Fibroblast of the conjunctiva (primary cell): ENCODE data around the gene RPS29.
"Not testable (repeated sequence)": the region's sequence is repeated elsewhere in the genome, so short reads cannot be mapped to it uniquely, and the experiment has no call there.

Experiments
- DNase-seq: peaks from one replicate; pipeline ENCODE4 v3.0.0-alpha.2; 2010; ENCODE audit warnings: low read depth

RPS29 gene

DNA sequence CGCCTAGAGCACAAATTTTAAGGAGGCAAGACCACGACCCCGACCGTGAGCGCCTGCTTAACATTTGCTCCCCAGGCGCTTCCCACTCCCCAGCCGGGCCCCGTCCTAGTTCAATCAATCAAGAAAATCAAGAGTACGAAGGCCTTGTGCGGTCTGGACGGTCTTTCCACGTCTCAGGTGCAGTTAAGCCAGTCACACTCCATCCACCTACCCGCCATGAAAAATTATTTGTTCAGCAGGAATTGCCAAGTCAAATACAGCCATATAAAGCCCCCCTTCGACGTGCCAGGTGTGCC, 12.0 kb upstream of the RPS29 start:
- DNase-seq = no peak

DNA sequence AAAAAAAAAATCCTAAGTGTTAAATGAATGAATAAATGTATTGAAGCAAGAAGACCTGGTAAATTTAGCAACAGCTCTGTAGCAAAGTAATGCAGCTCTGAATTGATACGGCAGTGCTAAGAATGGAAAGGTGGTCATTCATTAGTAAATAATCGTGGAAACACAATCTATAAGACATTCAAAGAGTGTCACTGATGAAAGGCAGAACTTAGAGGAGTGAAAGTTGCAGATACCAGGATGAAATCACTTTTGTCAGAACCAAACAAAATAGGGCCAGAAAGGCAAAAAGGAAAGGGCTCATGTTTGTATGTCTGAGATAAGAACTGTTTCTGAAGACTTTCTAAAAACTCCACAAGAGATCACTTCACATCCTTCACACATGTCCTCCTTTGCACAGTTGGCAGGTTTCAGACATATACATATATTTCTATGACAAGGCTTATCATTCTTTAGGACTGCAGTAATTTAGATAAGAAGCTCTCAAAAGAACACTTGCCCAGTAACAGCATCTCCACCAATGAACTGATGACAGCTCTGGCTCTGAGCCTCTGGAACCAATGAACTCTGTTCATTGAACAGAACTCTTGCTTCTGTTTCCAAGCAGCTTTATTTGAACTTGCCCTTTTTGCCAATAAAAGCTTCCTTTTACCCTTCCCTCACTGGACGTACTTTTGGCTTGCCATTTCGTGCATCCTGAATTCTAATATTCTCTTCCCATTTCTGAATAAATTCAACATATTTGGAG, 8.3 kb upstream of the RPS29 start:
- DNase-seq = no peak

DNA sequence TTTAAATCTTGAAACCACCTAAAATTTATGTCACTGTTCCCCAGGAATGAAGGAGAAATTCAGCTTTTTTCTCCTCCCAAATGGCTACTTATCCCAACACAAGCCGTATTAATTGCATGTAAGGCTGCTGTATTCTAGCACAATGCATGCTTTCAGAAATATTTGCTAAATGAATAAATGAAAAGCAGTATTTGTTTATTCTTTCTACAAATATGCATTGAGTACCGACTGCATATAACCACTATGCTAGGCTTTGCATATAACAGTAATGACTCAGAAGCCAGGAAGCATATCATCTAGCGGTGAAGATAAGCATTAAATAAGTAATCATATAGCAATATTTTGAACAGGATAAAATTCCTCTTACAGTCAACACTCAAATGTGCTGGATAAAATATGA, 6.8 kb upstream of the RPS29 start:
- no peak for DNase-seq

DNA sequence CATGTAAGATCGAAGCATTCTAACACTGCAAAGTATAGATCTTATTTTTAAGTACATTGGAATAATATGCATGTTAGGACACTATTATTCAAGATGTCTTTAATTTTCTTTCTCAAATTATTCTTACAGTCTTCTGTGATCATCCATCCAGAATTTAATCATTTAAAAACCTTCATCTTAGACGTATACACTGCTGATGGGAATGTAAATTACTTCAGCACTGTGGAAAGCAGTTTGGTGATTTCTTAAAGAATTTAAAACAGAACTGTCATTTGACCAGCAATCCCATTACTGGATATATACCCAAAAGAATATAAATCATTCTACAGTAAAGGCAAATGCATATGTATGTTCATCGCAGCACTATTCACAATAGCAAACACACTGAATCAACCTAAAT, 3.2 kb upstream of the RPS29 start:
- no peak for DNase-seq

DNA sequence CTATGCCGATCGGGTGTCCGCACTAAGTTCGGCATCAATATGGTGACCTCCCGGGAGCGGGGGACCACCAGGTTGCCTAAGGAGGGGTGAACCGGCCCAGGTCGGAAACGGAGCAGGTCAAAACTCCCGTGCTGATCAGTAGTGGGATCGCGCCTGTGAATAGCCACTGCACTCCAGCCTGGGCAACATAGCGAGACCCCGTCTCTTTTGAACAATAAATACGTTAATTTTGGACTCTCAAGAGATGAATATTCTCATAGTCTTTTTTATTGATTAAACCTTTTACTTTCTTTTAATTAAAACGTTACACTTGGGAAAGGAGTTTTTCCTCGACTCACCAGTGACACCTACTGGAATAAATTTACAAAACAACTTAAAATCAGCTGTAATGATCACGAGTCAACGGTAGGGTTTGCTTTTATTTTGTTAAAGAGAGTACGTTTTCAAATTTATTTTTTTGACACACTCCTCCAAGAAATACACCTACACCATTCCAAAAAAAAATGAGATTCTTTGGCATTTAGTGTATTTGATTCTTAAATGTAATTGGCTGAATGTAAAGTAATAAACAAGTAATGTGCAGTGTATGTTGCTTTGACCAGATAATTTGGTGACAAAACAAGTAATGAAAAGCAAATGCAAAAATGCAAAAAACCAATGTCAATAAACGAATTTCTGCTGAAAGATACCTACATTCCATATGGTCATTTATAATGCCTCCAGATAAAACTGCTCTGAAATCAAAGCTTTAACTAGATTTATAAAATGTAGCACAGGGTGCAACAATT, 687 bp upstream of the RPS29 start:
- peak; percentile 62 for DNase-seq

DNA sequence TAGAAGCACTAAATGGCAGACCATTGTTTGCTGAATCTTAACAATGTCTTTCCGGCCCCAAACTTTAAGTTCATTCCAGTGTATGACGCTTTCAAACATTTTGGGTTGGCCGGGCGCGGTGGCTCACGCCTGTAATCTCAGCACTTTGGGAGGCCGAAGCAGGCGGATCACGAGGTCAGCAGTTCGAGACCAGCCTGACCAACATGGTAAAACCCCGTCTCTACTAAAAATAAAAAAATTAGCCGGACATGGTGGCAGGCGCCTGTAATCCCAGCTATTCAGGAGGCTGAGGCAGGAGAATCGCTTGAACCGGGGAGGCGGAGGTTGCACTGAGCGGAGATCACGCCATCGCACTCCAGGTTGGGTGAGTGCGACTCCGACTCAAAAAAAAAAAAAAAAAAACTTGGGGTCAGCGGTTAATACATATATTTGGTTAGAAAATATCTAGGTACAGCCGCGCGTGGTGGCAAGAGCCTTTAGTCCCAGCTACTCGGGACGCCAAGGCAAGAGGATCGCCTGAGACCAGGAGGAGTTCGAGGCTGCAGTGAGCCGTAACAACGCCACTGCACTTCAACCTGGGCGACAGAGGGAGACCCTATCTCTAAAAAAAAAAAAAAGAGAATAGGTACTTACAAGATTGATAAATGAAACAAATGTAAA, 1.1 kb downstream of the RPS29 start:
- DNase-seq = not testable (repeated sequence)

DNA sequence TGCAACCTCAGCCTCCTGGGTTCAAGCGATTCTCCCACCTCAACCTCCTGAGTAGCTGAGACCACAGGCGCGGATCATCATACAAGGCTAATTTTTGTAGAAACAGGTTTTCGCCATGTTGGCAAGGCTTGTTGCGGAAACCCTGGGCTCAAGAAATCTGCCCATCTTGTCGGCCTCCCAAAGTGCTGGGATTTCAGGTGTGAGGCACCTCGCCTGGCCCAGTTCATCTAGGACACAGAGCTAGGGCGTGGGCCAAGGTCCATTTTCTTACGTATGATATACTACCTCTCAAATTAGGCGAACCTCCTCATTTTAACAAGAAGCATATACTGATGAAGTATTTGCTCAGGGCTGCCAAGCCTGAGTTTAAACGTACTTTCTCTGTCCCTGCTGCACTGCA, 2.1 kb downstream of the RPS29 start:
- DNase-seq = no peak

DNA sequence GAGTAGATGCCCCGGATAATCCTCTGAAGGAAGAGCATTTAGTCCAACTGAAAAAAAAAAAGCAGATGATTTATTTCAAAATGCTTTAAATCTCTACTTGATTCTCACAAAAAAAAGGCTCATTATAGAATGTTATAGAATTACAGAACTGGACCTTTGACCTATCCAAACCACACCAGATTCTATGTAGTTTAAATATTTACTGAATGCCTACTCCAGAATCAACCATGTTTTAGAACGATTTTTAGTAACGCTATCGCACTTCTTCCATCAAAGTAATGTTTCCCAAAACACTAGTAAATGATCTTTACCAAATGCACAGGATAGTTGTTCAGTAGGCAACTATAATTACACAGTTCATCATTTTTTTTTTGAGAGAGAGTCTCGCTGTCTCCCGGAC, 2.6 kb downstream of the RPS29 start:
- DNase-seq = no peak

DNA sequence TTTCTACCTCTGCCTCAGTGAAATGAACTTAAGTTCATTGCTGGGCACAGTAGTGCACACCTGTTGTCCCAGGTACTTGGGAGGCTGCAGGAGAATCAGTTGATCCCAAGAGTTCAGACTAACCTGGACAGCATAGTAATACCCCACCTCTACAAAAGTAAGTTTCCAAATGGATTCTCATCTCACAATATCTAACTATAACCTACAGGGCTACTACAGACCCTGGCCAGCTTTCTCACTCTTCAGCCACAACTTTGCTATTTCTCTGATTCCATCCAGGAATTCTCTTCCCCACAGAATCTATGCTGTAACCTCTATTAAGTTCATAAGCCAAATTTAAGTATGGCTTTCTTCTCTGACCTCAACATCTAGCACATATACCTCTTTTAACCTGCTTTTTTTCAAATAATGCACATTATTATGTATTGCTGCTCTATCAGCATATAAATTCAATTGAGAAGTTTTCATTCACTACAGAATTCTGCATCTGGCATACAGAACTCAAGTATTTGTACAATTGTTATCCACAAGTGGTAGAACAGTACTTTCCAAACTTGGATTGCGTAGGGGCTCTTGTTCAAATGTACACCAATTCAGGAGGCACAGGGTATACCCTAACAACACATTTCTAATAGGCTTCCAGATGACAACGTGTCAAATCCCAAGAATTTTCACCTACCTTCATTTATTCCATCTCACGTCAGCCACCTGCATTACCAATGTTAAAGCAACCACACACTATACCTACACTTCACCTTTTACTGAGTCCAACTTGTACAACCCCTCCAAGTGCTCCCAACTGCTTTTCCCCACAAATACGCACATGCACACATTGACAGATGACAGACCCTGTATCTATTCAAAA, 3.8 kb downstream of the RPS29 start:
- DNase-seq = no peak

DNA sequence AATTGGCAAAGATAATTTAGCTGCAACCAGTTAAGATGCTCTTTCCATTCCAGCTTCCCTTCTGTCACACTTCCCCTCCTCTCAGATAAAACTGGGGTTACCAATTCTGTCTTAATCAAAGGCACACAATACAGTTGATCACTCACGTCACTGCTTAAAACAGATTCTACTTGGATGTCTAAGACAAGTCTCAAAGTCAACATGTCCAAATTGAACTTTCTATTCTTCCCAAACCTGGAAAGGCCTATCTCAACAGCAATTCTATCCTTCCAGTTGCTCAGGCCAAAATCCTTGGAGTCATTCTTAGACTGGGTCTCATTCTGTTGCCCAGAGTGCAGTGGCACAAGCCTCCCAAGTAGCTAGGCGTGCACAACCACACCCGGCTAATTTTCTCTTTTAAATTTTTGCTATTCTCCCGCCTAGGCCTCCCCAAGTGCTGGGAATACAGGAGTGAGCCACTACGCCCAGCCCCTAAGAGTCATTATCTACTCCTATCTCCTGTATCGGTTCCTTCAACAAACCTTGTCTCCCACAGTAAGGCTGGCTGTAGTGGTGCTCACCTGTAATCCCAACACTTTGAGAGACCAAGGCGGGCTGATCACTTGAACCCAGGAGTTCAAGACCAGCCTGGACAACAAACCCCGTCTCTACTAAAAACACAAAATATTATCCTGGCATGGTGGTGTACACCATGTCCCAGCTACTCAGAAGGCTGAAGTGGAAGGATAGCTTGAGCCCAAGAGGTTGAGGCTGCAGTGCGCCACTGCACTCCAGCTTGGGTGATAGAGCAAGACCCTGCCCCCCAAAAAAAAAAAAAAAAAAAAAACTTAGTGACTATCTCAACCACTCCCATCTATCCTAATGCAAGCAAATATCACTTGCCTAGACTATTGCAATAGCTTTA, 4.7 kb downstream of the RPS29 start:
- DNase-seq = no peak

DNA sequence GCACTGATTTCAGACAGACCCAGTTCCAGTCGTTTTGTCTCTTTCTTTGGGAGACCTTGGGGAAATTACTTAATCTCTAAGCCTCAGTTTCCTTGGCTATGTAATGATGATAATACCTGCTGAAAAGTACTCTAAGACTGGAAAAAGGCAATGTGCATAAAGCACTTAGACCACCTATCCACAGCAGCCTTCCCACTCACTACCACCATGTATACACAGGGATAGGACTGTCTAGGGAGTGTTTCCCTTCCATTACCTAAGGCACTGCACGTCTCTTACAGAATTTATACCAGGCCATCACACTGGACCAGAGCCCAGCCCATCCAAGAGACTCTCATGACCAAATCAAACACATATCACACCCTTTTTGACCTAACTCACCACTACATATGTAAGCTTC, 6.3 kb downstream of the RPS29 start:
- DNase-seq = no peak

DNA sequence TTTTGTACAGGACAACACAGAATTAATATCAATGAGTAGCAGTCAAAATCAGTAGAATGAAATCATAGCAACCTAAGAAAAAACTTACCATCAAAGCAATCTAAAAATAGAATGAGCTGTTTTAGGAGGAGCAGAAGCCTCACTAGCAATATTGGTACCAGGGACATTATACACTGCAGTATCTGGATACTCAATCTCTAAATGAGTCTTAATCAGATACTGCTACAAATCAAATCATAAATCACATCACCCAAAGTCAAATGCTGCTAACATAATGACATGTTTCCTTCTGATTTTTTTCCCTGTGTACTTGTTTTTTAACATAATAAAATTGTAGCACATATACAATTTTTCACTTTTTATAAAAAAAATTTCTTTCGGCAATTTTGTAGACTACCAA, 8.0 kb downstream of the RPS29 start:
- DNase-seq = no peak

DNA sequence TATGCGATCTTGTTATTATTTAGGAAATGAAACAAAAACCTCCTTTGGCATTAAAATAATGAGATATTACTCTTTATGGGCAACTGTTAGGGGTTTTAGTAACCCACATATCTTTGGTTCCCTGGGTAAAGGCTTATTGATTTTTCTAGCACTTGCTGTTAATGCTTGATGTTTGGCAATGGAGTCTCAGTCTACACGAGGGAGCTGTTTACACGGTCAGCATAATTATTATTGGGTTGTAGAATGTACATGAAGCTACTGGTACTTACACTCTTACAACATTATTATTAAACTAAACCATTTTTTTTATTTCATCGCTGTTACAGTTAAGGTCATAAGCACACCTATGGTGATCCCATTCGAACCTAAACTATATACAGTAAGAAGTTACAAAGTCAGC, 12.1 kb downstream of the RPS29 start:
- DNase-seq = no peak

DNA sequence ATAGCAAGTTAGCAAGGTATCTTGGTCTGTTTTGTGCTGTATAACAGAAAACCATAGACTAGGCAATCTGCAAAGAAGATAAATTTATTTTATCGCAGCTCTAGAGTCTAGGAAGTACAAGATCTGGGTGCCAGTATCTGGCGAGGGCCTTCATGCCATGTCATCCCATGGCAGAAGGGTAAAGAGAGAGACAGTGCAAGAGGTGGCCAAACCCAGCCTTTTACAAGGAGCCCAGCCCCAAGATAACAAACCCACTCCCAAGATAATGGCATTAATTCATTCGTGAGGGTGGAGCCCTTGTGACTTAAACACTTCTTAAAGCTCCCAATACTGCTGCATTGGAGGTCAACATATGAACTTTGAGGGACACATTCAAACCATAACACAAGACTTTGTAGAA, 16.9 kb downstream of the RPS29 start:
- DNase-seq = no peak

DNA sequence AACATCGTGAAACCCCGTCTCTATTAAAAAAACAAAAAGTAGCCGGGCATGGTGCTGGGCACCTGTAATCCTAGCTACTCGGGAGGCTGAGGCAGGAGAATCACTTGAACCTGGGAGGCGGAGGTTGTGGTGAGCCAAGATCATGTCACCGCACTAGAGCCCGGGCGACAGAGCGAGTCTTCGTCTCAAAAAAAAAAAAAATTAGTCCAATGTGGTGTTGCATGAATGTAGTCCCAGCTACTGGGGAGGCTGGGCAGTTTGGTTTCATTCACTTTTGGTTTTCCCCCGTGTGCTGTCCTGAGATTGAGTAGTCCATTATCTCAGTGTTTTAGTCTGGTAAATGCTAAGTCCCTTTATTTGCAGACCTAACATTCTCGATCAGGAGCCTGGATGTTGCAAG, 19.5 kb downstream of the RPS29 start:
- no peak for DNase-seq

DNA sequence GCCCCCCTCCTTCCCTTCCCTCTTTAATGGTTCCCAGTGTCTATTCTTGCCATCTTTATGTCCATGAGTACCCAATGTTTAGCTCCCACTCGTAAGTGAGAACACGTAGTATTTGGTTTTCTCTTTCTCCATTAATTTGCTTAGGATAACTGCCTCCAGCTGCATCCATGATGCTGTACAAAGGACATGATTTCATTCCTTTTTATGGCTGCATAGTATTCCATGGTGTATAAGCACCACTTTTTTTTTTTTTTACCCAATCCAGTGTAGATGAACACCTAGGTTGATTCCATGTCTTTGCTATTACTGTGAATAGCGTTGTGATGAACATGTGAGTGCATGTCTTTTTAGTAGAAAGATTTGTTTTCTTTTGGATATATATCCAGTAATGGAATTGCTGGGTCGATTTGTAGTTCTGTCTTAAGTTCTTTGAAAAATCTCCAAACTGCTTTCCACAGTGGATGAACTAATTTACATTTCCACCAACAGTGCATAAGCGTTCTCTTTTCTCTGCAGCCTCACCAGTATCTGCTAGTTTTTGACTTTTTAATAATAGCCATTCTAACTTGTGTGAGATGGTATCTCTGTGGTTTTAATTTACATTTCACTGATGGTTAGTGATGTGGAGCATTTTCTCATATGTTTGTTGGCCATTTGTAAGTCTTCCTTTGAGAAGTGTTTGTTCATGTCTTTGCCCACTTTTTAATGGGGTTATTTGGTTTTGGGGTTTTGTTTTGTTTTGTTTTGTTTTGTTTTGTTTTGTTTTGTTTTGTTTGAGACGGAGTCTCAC, 26.0 kb downstream of the RPS29 start:
- no peak for DNase-seq

DNA sequence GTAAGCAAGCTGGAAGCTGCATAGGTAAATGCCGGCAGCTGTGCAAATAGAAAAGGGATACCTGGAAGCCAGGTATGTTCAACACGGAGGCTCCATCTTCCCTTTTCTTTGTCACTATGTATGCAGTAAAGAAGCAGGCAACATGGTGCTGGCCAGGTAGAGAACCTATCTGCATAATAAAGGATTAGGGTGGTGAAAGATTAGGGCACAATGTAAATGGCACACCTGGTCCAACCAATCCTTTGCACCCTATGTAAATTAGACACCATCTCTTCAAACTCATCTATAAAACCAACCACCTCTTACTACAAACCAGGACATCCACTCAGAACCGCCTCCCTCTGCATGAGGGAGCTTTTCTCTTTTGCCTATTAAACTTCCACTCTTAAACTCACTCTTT, 32.3 kb downstream of the RPS29 start:
- DNase-seq = no peak

DNA sequence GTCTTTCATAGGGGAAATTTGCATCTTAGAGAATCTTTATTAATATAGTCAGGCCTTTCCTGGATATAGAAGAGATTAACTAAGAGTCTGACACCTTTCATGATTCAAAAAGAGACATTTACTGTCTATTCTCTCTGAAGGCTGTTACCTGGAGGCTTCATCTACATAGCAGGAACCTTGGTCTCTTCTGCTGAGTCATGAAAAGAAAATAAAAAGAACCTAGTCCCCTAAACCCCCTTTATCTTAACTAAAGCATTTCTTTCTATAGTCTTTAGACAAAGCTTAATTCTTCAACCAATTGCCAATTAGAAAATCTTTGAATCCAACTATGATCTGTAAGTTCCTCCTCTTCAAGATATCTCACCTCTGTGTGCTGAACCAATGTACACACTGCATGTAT, 33.1 kb downstream of the RPS29 start:
- DNase-seq = no peak

DNA sequence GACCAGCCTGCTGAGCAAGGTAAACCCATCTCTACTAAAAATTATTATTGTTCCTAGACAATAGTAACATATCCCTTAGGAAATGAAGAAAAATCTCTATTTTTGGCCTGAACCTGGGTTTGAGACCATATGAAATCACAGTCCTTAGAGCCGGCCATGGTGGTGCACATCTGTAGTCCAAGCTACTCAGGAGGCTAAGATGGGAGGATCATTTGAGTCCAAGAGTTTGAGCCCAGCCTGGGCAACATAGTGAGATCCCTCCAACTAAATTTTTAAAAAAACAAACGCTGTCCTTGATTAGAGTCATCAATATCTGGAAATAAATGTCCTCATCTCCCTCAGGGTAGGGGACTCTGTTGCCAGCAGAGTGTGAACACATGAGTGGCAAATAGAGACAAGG, 34.6 kb downstream of the RPS29 start:
- no peak for DNase-seq
